Tibial artery (tissue), 4 donors: ENCODE results near the gene BEGAIN.

Experiments used
- DNase-seq, 2 donors: peaks; one replicate each; pipeline ENCODE4 v3.0.0-alpha.2; 2019
- H3K27ac ChIP-seq, 2 donors: fragments of 200-600 bp; sonication (generic) in 1 of 2; 1 replicate in 1 of 2; 2 replicates in 1 of 2; pipeline ENCODE4 v1.5.1; 2018 to 2019; ENCODE audit warnings: mild to moderate bottlenecking in 1 of 2
- H3K27me3 ChIP-seq, 2 donors: fragments of 200-600 bp; sonication (generic) in 1 of 2; one replicate each; pipeline versions ENCODE4 v1.5.1 to v1.6.0; 2016 to 2019
- H3K36me3 ChIP-seq, 3 donors: fragments of 200-600 bp; sonication (generic) in 2 of 3; one replicate each; pipeline ENCODE4 v1.5.1; 2016 to 2019; ENCODE audit warnings: mild to moderate bottlenecking in 2 of 3
- H3K4me1 ChIP-seq, 4 donors: fragments of 200-600 bp; sonication (generic) in 2 of 4; 1 replicate in 3 of 4; 2 replicates in 1 of 4; pipeline ENCODE4 v1.5.1; 2016 to 2019
- H3K4me3 ChIP-seq, 2 donors: fragments of 200-600 bp; sonication (generic) in 1 of 2; 1 replicate in 1 of 2; 2 replicates in 1 of 2; pipeline ENCODE4 v1.5.1; 2018 to 2019; ENCODE audit warnings: mild to moderate bottlenecking in 2 of 2
- H3K9me3 ChIP-seq, 3 donors: fragments of 200-600 bp; sonication (generic) in 1 of 3; one replicate each; pipeline ENCODE4 v1.5.1; 2016 to 2019
- CTCF ChIP-seq, 2 experiments: fragments of 200-600 bp in 1 of 2; fragments of 450-650 bp in 1 of 2; IDR thresholded peaks; one replicate each; pipeline ENCODE4 v1.5.1; 2017 to 2019; ENCODE audit warnings: antibody characterized with exemption in 2 of 2, mild to moderate bottlenecking in 1 of 2, moderate library complexity in 1 of 2
- intact Hi-C: fragments of 100-400 bp; cut with DNase I; formaldehyde crosslinking; loops from one replicate; pipeline ENCODE4 v1.15.0; 2023; ENCODE audit warnings: low total_unique reads

BEGAIN gene

GRCh38 chr14:100494645-100495044, 92.6 kb downstream of the BEGAIN start:
- H3K4me3 ChIP-seq = no peak overlapping the region
- no peak for DNase-seq
- no peaks in the 10 kb centered on the region for H3K4me1 ChIP-seq
- no peak for TF ChIP-seq CTCF (IDR thresholded peaks at IDR 0.05)
- H3K9me3 ChIP-seq = peaks cover 0 to 8% (median 0%) of the 10 kb centered on the region in 3 donors
- no peaks in the 10 kb centered on the region for H3K27me3 ChIP-seq
- no peak overlapping the region for H3K27ac ChIP-seq
- H3K36me3 ChIP-seq = peaks cover 0 to 4% (median under 1%) of the 10 kb centered on the region in 3 donors
- intact Hi-C loops = no loop called here

GRCh38 chr14:100490252-100490651, 97.0 kb downstream of the BEGAIN start:
- TF ChIP-seq CTCF (IDR thresholded peaks at IDR 0.05) = no peak
- no peak for DNase-seq

GRCh38 chr14:100488057-100488456, 99.2 kb downstream of the BEGAIN start:
- Histone ChIP-seq H3K36me3 (peaks cover 0 to 16% (median 16%) of the 10 kb centered on the region in 3 donors), H3K27ac (no peak overlapping the region), H3K4me1 (no peaks in the 10 kb centered on the region), H3K9me3 (no peaks in the 10 kb centered on the region), H3K27me3 (no peaks in the 10 kb centered on the region), H3K4me3 (no peak overlapping the region)
- intact Hi-C loops = no loop called here
- DNase-seq = no peak
- no peak for TF ChIP-seq CTCF (IDR thresholded peaks at IDR 0.05)

More at GRCh38 chr14:100490252-100490651, 97.0 kb downstream of the BEGAIN start:
- H3K9me3 ChIP-seq = no peaks in the 10 kb centered on the region
- H3K27me3 ChIP-seq = no peaks in the 10 kb centered on the region
- no peaks in the 10 kb centered on the region for H3K4me1 ChIP-seq
- no peak overlapping the region for H3K27ac ChIP-seq
- H3K4me3 ChIP-seq = no peak overlapping the region
- peaks cover 0 to 6% (median 4%) of the 10 kb centered on the region in 3 donors for H3K36me3 ChIP-seq
- intact Hi-C loops = no loop called here

GRCh38 chr14:100487304-100487703, 99.9 kb downstream of the BEGAIN start:
- Histone ChIP-seq H3K27me3 (no peaks in the 10 kb centered on the region), H3K9me3 (no peaks in the 10 kb centered on the region), H3K27ac (no peak overlapping the region), H3K36me3 (peaks cover 0 to 16% (median 16%) of the 10 kb centered on the region in 3 donors), H3K4me3 (no peak overlapping the region), H3K4me1 (no peaks in the 10 kb centered on the region)
- intact Hi-C loops = no loop called here
- DNase-seq = no peak
- no peak for TF ChIP-seq CTCF (IDR thresholded peaks at IDR 0.05)
